CD4-positive, alpha-beta T cell treated with Interleukin-10 for 1 hour (primary cell): ENCODE data around the gene GNG8.

Source experiments
- DNase-seq: peaks from one replicate; pipeline ENCODE4 v3.0.0-alpha.2; 2020

GNG8 gene

GRCh38 chr19:46635920-46636761 lies at the start of gene GNG8:
GNG8 (minus strand) TSS chr19:46636202; CDS start chr19:46634682, 1,520 bp downstream.
- DNase-seq: no peak

GRCh38 chr19:46685189-46685588 lies 49.2 kb upstream of the GNG8 start:
- DNase-seq: no peak

- DNase-seq: peak; percentile 75
Observed at GRCh38 chr19:46678110-46678732, 42.2 kb upstream of the GNG8 start.

- DNase-seq: no peak
Observed at GRCh38 chr19:46674416-46675178, 38.6 kb upstream of the GNG8 start.

- DNase-seq: no peak
Observed at GRCh38 chr19:46670813-46671212, 34.8 kb upstream of the GNG8 start.

- DNase-seq: no peak
Observed at GRCh38 chr19:46668662-46669061, 32.7 kb upstream of the GNG8 start.

GRCh38 chr19:46665072-46665471 lies 29.1 kb upstream of the GNG8 start:
- no peak for DNase-seq

GRCh38 chr19:46661735-46662592 lies 26.0 kb upstream of the GNG8 start:
- DNase-seq: peak; percentile 80

- peak; percentile 100 for DNase-seq
Observed at GRCh38 chr19:46661020-46661731, 25.2 kb upstream of the GNG8 start, which contains the start of gene DACT3. DACT3 (minus strand) TSS chr19:46661182; CDS start chr19:46661064, 118 bp downstream.

- DNase-seq: no peak
Observed at GRCh38 chr19:46660551-46661019, 24.6 kb upstream of the GNG8 start.

- DNase-seq: no peak
Observed at GRCh38 chr19:46660008-46660517, 24.1 kb upstream of the GNG8 start.

- peak; percentile 24 for DNase-seq
Observed at GRCh38 chr19:46659151-46660007, 23.4 kb upstream of the GNG8 start.

- no peak for DNase-seq
Observed at GRCh38 chr19:46656541-46656940, 20.5 kb upstream of the GNG8 start.

GRCh38 chr19:46654621-46655152 lies 18.7 kb upstream of the GNG8 start:
- DNase-seq: no peak

GRCh38 chr19:46650445-46650844 lies 14.4 kb upstream of the GNG8 start:
- DNase-seq: no peak

- no peak for DNase-seq
Observed at GRCh38 chr19:46648961-46649960, 13.3 kb upstream of the GNG8 start.

GRCh38 chr19:46648060-46648960 lies 12.3 kb upstream of the GNG8 start:
- DNase-seq: no peak

- DNase-seq: no peak
Observed at GRCh38 chr19:46646402-46646801, 10.4 kb upstream of the GNG8 start.
